ENCODE measurements around the gene KATNIP.
"Not testable (repeated sequence)": the region's sequence is repeated elsewhere in the genome, so short reads cannot be mapped to it uniquely, and the experiment has no call there.

Gene KATNIP

GRCh38 chr16:27538528-27538927, 11.4 kb upstream of the KATNIP start:
- DNase-seq, result no peak

- no peak for DNase-seq
These were observed 10.8 kb upstream of the KATNIP start for GRCh38 chr16:27539120-27539519.

- no peak for DNase-seq
These were observed 10.3 kb upstream of the KATNIP start for GRCh38 chr16:27539636-27540035.

- DNase-seq, result no peak
These were observed 6.1 kb upstream of the KATNIP start for GRCh38 chr16:27543801-27544200.

GRCh38 chr16:27544671-27545070, 5.3 kb upstream of the KATNIP start:
- DNase-seq, result no peak

- no peak for DNase-seq
These were observed 2.8 kb upstream of the KATNIP start for GRCh38 chr16:27547134-27547533.

GRCh38 chr16:27547851-27548250, 2.1 kb upstream of the KATNIP start:
- no peak for DNase-seq

GRCh38 chr16:27549464-27549745, 539 bp upstream of the KATNIP start:
- no peak for DNase-seq

- DNase-seq, result peak in 1 of 3 experiments; percentile 43
These were observed 607 bp downstream of the KATNIP start for GRCh38 chr16:27550582-27550920.

- DNase-seq, result no peak
These were observed 1.1 kb downstream of the KATNIP start for GRCh38 chr16:27551036-27551435.

GRCh38 chr16:27556471-27556870, 6.5 kb downstream of the KATNIP start:
- DNase-seq, result no peak

GRCh38 chr16:27558434-27558833, 8.5 kb downstream of the KATNIP start:
- no peak for DNase-seq

- DNase-seq, result no peak
These were observed 9.0 kb downstream of the KATNIP start for GRCh38 chr16:27558932-27559331.

GRCh38 chr16:27561216-27561615, 11.3 kb downstream of the KATNIP start:
- DNase-seq, result no peak

- peak in 1 of 3 experiments; percentile 39 for DNase-seq
These were observed 14.3 kb downstream of the KATNIP start for GRCh38 chr16:27564224-27564623.

- DNase-seq, result no peak
These were observed 16.5 kb downstream of the KATNIP start for GRCh38 chr16:27566417-27566816.

GRCh38 chr16:27568077-27568476, 18.1 kb downstream of the KATNIP start:
- DNase-seq, result no peak

GRCh38 chr16:27570986-27571385, 21.0 kb downstream of the KATNIP start:
- not testable (repeated sequence) for DNase-seq

GRCh38 chr16:27571433-27572326, 21.7 kb downstream of the KATNIP start:
- no peak for DNase-seq

- DNase-seq, result no peak
These were observed 22.8 kb downstream of the KATNIP start for GRCh38 chr16:27572711-27573110.

GRCh38 chr16:27576729-27577128, 26.8 kb downstream of the KATNIP start:
- no peak for DNase-seq

- DNase-seq, result no peak
These were observed 29.4 kb downstream of the KATNIP start for GRCh38 chr16:27579087-27579980.

GRCh38 chr16:27582883-27583282, 32.9 kb downstream of the KATNIP start:
- DNase-seq, result no peak

- DNase-seq, result no peak
These were observed 33.7 kb downstream of the KATNIP start for GRCh38 chr16:27583634-27584033.

Data from NCI-H1417 (cell line).